Kidney (tissue), 14 donors: ENCODE data around the gene TIMP3. TPM values are rescaled to one million over a fixed set of nuclear protein-coding genes. Genes with fewer than 3 reads are reported as not detected.
A peak's percentile ranks its signal among the peaks of the same experiment; 100 is the strongest.

ENCODE experiments used
- DNase-seq, 5 donors: peaks; one replicate each; pipeline ENCODE4 v3.0.0-alpha.2; 2013 to 2020
- FAIRE-seq: peaks from 2 replicates; lab custom pipeline; 2012; peaks lifted over from hg19 to GRCh38; lab: Jason Lieb, UNC
- H3K27ac ChIP-seq, 2 donors: one replicate each; pipeline ENCODE4 v1.7.0; 2013; ENCODE audit warnings: low read depth in 2 of 2, low read length in 2 of 2, inconsistent platforms in 1 of 2
- H3K27me3 ChIP-seq: one replicate; pipeline ENCODE4 v1.7.1; 2013; ENCODE audit warnings: low read length, inconsistent platforms; ENCODE audit not compliant: control insufficient read depth, insufficient read depth
- H3K36me3 ChIP-seq, 3 donors: one replicate each; pipeline versions ENCODE4 v1.7.0 to v1.7.1; 2013; ENCODE audit warnings: low read length in 3 of 3, control low read depth in 1 of 3, inconsistent platforms in 1 of 3; ENCODE audit not compliant: insufficient read depth in 3 of 3, control insufficient read depth in 2 of 3
- H3K4me1 ChIP-seq, 3 donors: one replicate each; pipeline versions ENCODE4 v1.7.0 to v1.7.1; 2013; ENCODE audit warnings: low read length in 3 of 3, inconsistent platforms in 1 of 3, low read depth in 1 of 3; ENCODE audit not compliant: control insufficient read depth in 2 of 3, insufficient read depth in 2 of 3
- H3K4me3 ChIP-seq, 3 donors: one replicate each; pipeline versions ENCODE4 v1.7.0 to v1.8.1; 2013; ENCODE audit warnings: low read length in 3 of 3, control low read depth in 1 of 3, inconsistent platforms in 1 of 3
- H3K9ac ChIP-seq, 3 donors: one replicate each; pipeline versions ENCODE4 v1.7.0 to v1.7.1; 2013; ENCODE audit warnings: low read length in 3 of 3, control low read depth in 1 of 3, inconsistent platforms in 1 of 3
- H3K9me3 ChIP-seq, 3 donors: one replicate each; pipeline versions ENCODE4 v1.7.0 to v1.7.1; 2013; ENCODE audit warnings: low read length in 3 of 3, control low read depth in 1 of 3, inconsistent platforms in 1 of 3; ENCODE audit not compliant: control insufficient read depth in 2 of 3, insufficient read depth in 1 of 3
- CTCF ChIP-seq: IDR thresholded peaks from 3 replicates; pipeline ENCODE4 v1.5.1; 2012; ENCODE audit warnings: mild to moderate bottlenecking, moderate library complexity, borderline replicate concordance; ENCODE audit not compliant: insufficient read depth; ENCODE audit errors: extremely low read depth
- intact Hi-C: fragments of 100-400 bp; cut with DNase I; formaldehyde crosslinking; loops from one replicate; pipeline ENCODE4 v1.11.1; 2022
- polyA plus RNA-seq: library from polyadenylated mRNA; stranded (reverse); fragments of 350-450 nt; fragmentation: Illumina TruSeq; extraction: RNeasy Lipid Tissue Mini Kit (QIAGEN cat#74804); gene quantifications from one replicate; pipeline ENCODE4 v1.2.3, GENCODE V29; 2014; ENCODE audit warnings: low read depth, low replicate concordance; ENCODE audit not compliant: insufficient read depth
- total RNA-seq: library from RNA; stranded (reverse); fragmentation: NEBNext Ultra II Directional; extraction: Animal tissue kit (Norgen Biotek cat#: 25700); gene quantifications from one replicate; pipeline ENCODE4 v1.2.1, GENCODE V29; 2021
- donor health status: control.
- donor health status: control.
- donor health status: control.
- donor health status: control.
- donor health status: control.
- donor health status: DM: yes; HTN: yes; CAD: no.
- donor health status: Normal renal cell carcinoma (clear cell type).

The TIMP3 gene
- total and polyA plus RNA-seq, 2 donors from 2014 or later, result 198 to 818 TPM

GRCh38 chr22:32796865-32797573, 4.5 kb upstream of the TIMP3 start:
- Histone ChIP-seq H3K4me1 (peaks cover 0 to 6% (median 6%) of the 10 kb centered on the region in 3 donors), H3K9ac (no peak overlapping the region), H3K27ac (no peak overlapping the region), H3K4me3 (no peak overlapping the region), H3K36me3 (no peaks in the 10 kb centered on the region), H3K27me3 (no peaks in the 10 kb centered on the region), H3K9me3 (no peaks in the 10 kb centered on the region)
- intact Hi-C loops, result loop anchor here (5.0 to 10.0 kb wide), 2 partner anchors 142 to 270 kb away; no protein-coding TSS in a partner anchor
- TF ChIP-seq CTCF, result peak; percentile 94
- FAIRE-seq (no peak), DNase-seq (peak; percentile 76 to 86 (median 82))

- H3K4me3 ChIP-seq, result no peak overlapping the region
- intact Hi-C loops, result loop anchor here (5.0 to 10.0 kb wide), 2 partner anchors 145 to 272 kb away; no protein-coding TSS in a partner anchor
- peaks cover 0 to 10% (median 6%) of the 10 kb centered on the region in 3 donors for H3K4me1 ChIP-seq
- H3K36me3 ChIP-seq, result no peaks in the 10 kb centered on the region
- no peak for TF ChIP-seq CTCF
- no peak overlapping the region for H3K9ac ChIP-seq
- no peak overlapping the region for H3K27ac ChIP-seq
- H3K9me3 ChIP-seq, result no peaks in the 10 kb centered on the region
- DNase-seq (no peak), FAIRE-seq (no peak)
- no peaks in the 10 kb centered on the region for H3K27me3 ChIP-seq
Observed at GRCh38 chr22:32799496-32799895, 2.0 kb upstream of the TIMP3 start.

- DNase-seq (peak in 1 of 5 donors; percentile 60), FAIRE-seq (no peak)
- no peaks in the 10 kb centered on the region for H3K36me3 ChIP-seq
- H3K9ac ChIP-seq, result peak overlapping the region in 1 of 3 donors; percentile 44
- H3K27ac ChIP-seq, result peak overlapping the region in 1 of 2 donors; percentile 26
- peaks cover 0 to 10% (median 6%) of the 10 kb centered on the region in 3 donors for H3K4me1 ChIP-seq
- intact Hi-C loops, result loop anchor here (10.0 kb wide), 1 partner anchor 194 kb away; no protein-coding TSS in a partner anchor
- peak overlapping the region in 1 of 3 donors; percentile 88 for H3K4me3 ChIP-seq
- no peaks in the 10 kb centered on the region for H3K27me3 ChIP-seq
- TF ChIP-seq CTCF, result no peak
- no peaks in the 10 kb centered on the region for H3K9me3 ChIP-seq
Observed at GRCh38 chr22:32800158-32800882, 1.2 kb upstream of the TIMP3 start.
